ENCODE results near the gene GSK3B. TPM values are rescaled to one million over a fixed set of nuclear protein-coding genes. Genes with fewer than 3 reads are reported as not detected.
"Not testable (repeated sequence)": the region's sequence is repeated elsewhere in the genome, so short reads cannot be mapped to it uniquely, and the experiment has no call there.

Gene GSK3B
- total and polyA plus RNA-seq, 12 donors = 7.5 to 57.1 (median 46.1) TPM

DNA sequence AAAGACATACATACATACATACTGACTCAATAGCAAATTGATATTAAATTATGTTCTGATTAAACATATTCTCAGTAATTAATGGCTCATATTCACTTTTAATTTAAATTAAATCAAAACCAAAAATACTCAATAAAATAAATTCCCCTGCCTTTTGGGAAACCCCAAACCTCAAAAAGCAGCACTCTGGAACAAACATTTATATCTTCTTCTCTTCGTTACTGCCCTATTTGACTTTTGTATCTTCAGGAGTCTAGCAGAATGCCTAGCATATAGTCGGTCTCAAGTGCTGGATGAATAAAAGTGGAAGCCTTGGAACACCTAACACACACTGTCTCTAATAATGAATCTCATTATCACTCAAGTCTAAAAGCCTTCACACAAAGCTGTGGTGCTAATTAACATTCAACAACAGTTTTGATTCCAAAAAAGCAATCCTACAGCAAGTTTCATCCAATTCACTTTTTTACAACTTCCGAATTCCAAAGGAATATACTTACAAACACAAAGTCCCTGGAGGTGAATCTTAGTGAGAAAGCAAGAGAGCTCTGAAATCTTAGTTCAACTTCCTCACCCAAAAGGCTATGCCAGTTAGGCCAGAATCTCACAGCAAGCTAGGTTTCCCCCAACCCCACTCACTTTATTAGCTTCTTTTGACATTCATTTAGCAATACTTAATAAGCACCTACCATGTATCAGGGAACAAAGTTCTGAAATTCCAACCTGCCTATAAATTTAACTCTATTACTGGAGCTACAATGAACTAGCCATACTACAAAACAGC lies 35.0 kb downstream of the GSK3B start:
- 57 to 62% methylated on average over 3 of the region's 3 CpGs for WGBS, 2 donors
- no peak for ATAC-seq
- peaks cover 3 to 67% (median 35%) of the 10 kb centered on the region in 9 donors for H3K4me1 ChIP-seq

GRCh38 chr3:120057626-120058025 lies 36.6 kb downstream of the GSK3B start:
- H3K27me3 ChIP-seq = no peaks in the 10 kb centered on the region
- 86% methylated on average over 1 of the region's 1 CpG for WGBS, 2 donors

More for the DNA sequence above, 35.0 kb downstream of the GSK3B start:
- intact Hi-C loops (cut with DNase I) = loop anchor here in 1 of 10 donors (5.0 kb wide), 1 partner anchor 33 kb away; the partner anchor contains the start of gene GSK3B
- no peak overlapping the region for H3K27ac ChIP-seq
- no peak for DNase-seq
- TF ChIP-seq, protein P1, sequence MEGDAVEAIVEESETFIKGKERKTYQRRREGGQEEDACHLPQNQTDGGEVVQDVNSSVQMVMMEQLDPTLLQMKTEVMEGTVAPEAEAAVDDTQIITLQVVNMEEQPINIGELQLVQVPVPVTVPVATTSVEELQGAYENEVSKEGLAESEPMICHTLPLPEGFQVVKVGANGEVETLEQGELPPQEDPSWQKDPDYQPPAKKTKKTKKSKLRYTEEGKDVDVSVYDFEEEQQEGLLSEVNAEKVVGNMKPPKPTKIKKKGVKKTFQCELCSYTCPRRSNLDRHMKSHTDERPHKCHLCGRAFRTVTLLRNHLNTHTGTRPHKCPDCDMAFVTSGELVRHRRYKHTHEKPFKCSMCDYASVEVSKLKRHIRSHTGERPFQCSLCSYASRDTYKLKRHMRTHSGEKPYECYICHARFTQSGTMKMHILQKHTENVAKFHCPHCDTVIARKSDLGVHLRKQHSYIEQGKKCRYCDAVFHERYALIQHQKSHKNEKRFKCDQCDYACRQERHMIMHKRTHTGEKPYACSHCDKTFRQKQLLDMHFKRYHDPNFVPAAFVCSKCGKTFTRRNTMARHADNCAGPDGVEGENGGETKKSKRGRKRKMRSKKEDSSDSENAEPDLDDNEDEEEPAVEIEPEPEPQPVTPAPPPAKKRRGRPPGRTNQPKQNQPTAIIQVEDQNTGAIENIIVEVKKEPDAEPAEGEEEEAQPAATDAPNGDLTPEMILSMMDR (IDR thresholded peaks at IDR 0.05) = no peak
- H3K9me3 ChIP-seq = no peaks in the 10 kb centered on the region
- no peak overlapping the region for H3K4me3 ChIP-seq
- H3K36me3 ChIP-seq = no peaks in the 10 kb centered on the region
- no peaks in the 10 kb centered on the region for H3K27me3 ChIP-seq

DNA sequence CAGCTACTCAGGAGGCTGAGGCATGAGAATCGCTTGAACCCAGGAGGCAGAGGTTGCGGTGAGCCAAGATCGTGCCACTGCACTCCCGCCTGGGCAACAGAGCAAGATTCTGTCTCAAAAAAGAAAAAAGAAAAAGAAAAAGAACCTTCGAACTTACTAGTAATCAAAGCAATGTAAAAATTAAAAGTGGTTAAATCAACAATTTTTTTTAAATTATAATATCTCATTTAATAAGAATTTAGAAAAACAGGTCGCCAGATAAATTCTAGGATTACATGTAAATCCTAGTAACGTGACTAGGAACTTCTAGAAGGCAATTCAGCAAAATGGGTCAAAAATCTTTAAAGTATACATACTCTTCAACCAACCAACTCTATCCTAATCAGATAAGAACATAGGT lies 37.2 kb downstream of the GSK3B start:
- Histone ChIP-seq H3K27me3 (no peaks in the 10 kb centered on the region), H3K27ac (no peak overlapping the region), H3K9me3 (no peaks in the 10 kb centered on the region), H3K4me3 (no peak overlapping the region), H3K4me1 (peaks cover 5 to 65% (median 37%) of the 10 kb centered on the region in 9 donors), H3K36me3 (no peaks in the 10 kb centered on the region)
- 97 to 99% methylated on average over 7 of the region's 7 CpGs for WGBS, 2 donors
- ATAC-seq (no peak), DNase-seq (no peak)
- intact Hi-C loops (cut with DNase I) = loop anchor here in 1 of 10 donors (5.0 kb wide), 1 partner anchor 35 kb away; the partner anchor contains the start of gene GSK3B
- TF ChIP-seq, protein P1 (IDR thresholded peaks at IDR 0.05) = no peak

More at GRCh38 chr3:120057626-120058025, 36.6 kb downstream of the GSK3B start:
- DNase-seq = no peak
- Histone ChIP-seq H3K4me1 (peaks cover 3 to 61% (median 36%) of the 10 kb centered on the region in 9 donors), H3K27ac (no peak overlapping the region), H3K9me3 (no peaks in the 10 kb centered on the region), H3K4me3 (no peak overlapping the region), H3K36me3 (no peaks in the 10 kb centered on the region)
- intact Hi-C loops (cut with DNase I) = loop anchor here in 1 of 10 donors (5.0 kb wide), 1 partner anchor 35 kb away; the partner anchor contains the start of gene GSK3B
- no peak for ATAC-seq
- TF ChIP-seq, protein P1 (IDR thresholded peaks at IDR 0.05) = no peak

GRCh38 chr3:120053647-120054046 lies 40.6 kb downstream of the GSK3B start:
- DNase-seq; ATAC-seq; H3K27me3 ChIP-seq; H3K9me3 ChIP-seq; H3K4me3 ChIP-seq; H3K36me3 ChIP-seq; H3K27ac ChIP-seq; intact Hi-C loops (cut with DNase I): not testable (repeated sequence)
- 75 to 78% methylated on average over 7 of the region's 7 CpGs for WGBS, 2 donors
- peaks cover 15 to 66% (median 52%) of the 10 kb centered on the region in 9 donors for H3K4me1 ChIP-seq

DNA sequence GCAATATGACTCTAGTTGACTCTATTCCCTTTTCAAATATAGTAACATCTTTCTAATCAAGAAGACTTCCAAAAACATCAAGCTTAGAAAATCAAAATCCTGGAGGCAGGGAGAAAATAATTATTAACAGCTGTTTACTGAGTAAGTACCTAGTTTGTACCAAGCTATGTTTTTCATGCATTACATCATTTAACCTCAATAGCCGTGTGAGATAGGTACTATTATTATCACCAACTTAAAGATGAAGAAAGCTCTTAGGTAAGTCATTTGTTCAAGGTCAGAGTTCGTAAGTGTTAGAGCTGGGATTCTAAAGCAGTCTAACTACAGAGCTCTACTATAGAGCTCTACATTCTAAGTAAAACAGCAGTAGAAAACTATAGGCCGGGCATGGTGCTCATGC lies 41.6 kb downstream of the GSK3B start:
- Histone ChIP-seq H3K9me3 (no peaks in the 10 kb centered on the region), H3K36me3 (no peaks in the 10 kb centered on the region), H3K4me3 (no peak overlapping the region), H3K27me3 (no peaks in the 10 kb centered on the region), H3K27ac (no peak overlapping the region), H3K4me1 (peaks cover 15 to 70% (median 52%) of the 10 kb centered on the region in 9 donors)
- DNase-seq = no peak
- ATAC-seq = no peak
- 79 to 82% methylated on average over 3 of the region's 3 CpGs for WGBS, 2 donors
- TF ChIP-seq, protein P1 (IDR thresholded peaks at IDR 0.05) = no peak
- intact Hi-C loops (cut with DNase I) = no loop called here

Data from heart right ventricle (tissue), 16 donors.